Umbilical cord (tissue), 2 donors: ENCODE results near the gene ZNF722. TPM values are rescaled to one million over a fixed set of nuclear protein-coding genes. Genes with fewer than 3 reads are reported as not detected.
"Not testable (repeated sequence)": the region's sequence is repeated elsewhere in the genome, so short reads cannot be mapped to it uniquely, and the experiment has no call there.

Experiments used
- DNase-seq: peaks from one replicate; pipeline ENCODE4 v3.0.0-alpha.2; 2015; ENCODE audit warnings: low spot score
- total RNA-seq: library from RNA; depleted of rRNA; stranded (reverse); fragments of >200 nt; gene quantifications from one replicate; pipeline ENCODE4 v1.2.3, GENCODE V29; 2014; ENCODE audit warnings: low replicate concordance; ENCODE audit not compliant: insufficient read depth

ZNF722 gene
- 7.2 TPM for total RNA-seq

GRCh38 chr7:63998549-63998948 lies at the start of gene ZNF722:
TSS of gene ZNF722 (plus strand) at chr7:63998849. CDS start at chr7:63998962, 113 bp downstream.
- no peak for DNase-seq

DNA sequence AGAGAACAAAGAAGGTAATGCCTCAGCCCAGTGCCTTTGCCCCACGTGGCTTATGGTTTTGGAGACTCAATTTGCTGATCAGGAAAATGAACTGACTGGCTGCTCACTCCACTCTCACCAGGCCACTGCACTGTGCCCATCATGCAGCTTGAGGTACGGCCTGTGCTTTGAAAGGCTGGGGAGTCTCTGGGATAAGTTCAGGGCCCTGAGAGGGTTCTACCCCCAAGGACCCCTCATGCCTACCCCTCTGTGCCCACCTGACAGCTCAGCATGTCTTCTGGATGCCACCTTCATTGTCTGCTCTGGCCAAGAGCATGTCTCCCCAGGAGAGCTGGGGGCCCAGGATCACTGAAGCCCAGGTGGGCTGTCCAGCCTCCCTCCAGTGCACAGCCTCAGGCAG lies 45.5 kb upstream of the ZNF722 start:
- no peak for DNase-seq

DNA sequence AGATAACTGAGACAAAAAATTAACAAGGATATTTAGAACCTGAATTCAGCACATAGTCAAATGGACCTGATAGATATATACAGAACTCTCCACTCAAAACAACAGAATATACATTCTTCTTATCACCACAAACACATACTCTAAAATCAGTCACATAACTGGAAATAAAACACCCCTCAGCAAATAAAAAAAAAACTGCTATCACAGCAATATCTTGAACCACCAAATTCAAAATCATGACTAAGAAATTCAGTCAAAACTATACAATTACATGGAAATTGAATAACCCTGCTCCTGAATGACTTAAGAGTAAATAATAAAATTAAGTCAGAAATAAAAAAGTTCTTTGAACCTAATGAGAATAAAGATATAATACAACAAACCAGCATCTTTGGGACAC lies 30.0 kb upstream of the ZNF722 start:
- DNase-seq, result no peak

- DNase-seq, result not testable (repeated sequence)
Measured at GRCh38 chr7:64015496-64015895, 16.8 kb downstream of the ZNF722 start.

GRCh38 chr7:64035388-64035787 lies 36.7 kb downstream of the ZNF722 start:
- DNase-seq, result no peak

DNA sequence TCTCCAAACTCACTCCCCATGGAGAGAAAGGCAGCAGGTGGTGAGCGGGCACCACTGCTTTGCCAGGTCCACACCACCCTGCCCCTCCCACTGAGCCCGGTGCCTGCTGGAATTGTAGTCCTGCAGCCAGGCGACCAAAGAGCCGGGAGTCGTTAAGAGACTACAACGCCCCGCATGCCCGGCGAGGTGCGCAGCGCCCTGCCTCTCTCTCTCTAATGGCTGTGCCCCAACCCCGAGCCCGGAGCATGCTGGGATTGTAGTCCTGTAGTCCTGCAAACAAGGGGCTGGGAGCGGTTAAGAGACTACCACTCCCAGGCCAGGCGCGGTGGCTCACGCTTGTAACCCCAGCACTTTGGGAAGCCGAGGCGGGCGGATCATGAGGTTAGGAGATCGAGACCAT lies 38.4 kb downstream of the ZNF722 start:
- DNase-seq, result no peak

DNA sequence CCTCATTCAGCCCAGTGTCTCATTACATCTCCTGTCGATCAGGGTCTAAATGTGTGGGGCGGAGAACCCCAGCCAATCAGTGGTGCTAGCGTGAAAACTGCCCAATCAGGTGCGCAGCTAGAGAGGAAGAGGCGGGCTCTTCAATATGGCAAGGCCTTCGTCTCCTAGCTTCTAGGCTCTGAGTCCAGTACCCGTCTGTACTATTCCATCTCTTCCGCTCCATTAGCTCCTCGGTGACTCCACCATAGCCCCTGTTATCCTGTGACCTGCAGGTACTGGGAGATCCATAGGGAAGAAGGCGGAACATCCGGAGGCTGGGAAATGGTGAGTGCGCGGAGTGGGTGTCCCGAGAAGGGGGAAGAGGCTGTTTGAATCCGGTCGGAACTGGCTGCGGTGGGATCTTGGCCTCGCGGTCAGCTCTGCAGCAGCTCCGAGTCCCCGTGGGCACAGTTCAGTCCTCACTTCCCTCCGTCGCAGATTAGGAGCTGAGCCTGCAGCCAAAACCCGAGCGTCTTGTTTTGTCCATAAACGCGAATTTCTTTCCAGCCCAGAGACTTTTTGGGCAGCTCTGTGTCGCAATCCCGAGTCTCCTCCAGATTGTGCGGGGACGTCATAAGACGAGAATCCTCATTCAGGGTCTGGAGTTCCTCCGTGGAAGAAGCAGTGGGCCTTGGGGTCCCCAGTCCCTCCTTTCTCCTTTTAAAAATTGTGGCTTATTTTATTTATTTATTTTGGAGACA lies 46.8 kb downstream of the ZNF722 start, which contains the start of gene ZNF727:
ZNF727 (plus strand) TSS at position 134 of the 740 bp plus-strand sequence; CDS start at position 322, 188 bp downstream.
- DNase-seq, result peak; percentile 18

- no peak for DNase-seq
Measured at GRCh38 chr7:64046041-64046389, 47.4 kb downstream of the ZNF722 start.

Other genes with a start within 250 kb of the ZNF722 start
- 3.1 TPM for gene ZNF727, start 46.6 kb downstream of the ZNF722 start, total RNA-seq
- gene ZNF735, start 208.4 kb downstream of the ZNF722 start, total RNA-seq, result 9.6 TPM
- not detected for gene ZNF679, start 229.6 kb downstream of the ZNF722 start, total RNA-seq